SK-N-SH (cell line): ENCODE data around the gene EPHB2. TPM values are rescaled to one million over a fixed set of nuclear protein-coding genes. Genes with fewer than 3 reads are reported as not detected.

Experiments used
- CTCF ChIA-PET: fragments of 300-600, 350-600 bp; formaldehyde crosslinking; extraction: SDS; loops from one replicate; lab custom pipeline; 2021; lab: Yijun Ruan, JAX
- POLR2A ChIA-PET: fragments of 350-600 bp; sonication (Branson Sonifier 250); formaldehyde crosslinking; extraction: SDS; loops from one replicate; lab custom pipeline; 2020; ENCODE audit warnings: antibody characterized with exemption, inconsistent platforms; lab: Yijun Ruan, JAX
- DNase-seq: peaks from one replicate; pipeline ENCODE4 v3.0.0; 2012
- H2AFZ ChIP-seq: fragments of 200-600 bp; sonication (generic); 2 replicates; pipeline ENCODE4 v1.8.1; 2016; ENCODE audit warnings: antibody characterized with exemption, mild to moderate bottlenecking, low read depth
- H3F3A ChIP-seq: fragments of 200-600 bp; sonication (generic); replicated peaks from 2 replicates; pipeline ENCODE3; 2016; ENCODE audit warnings: antibody characterized with exemption, mild to moderate bottlenecking; ENCODE audit not compliant: insufficient read depth
- H3K27ac ChIP-seq, 2 experiments: fragments of 200-500 bp in 1 of 2; fragments of 200-600 bp in 1 of 2; sonication (Bioruptor generic) in 1 of 2; sonication (generic), shearing (Covaris generic) in 1 of 2; 2 replicates each; pipeline versions ENCODE4 v1.5.1 to v1.6.1; 2014 to 2016; ENCODE audit warnings: low read depth in 2 of 2, inconsistent platforms in 1 of 2, low read length in 1 of 2, mild to moderate bottlenecking in 1 of 2, mixed read lengths in 1 of 2
- H3K27me3 ChIP-seq: fragments of 200-600 bp; sonication (generic), shearing (Covaris generic); 2 replicates; pipeline ENCODE4 v1.6.1; 2016; ENCODE audit warnings: mixed run types; ENCODE audit not compliant: insufficient read depth
- H3K36me3 ChIP-seq, 2 experiments: fragments of 200-500 bp in 1 of 2; fragments of 200-600 bp in 1 of 2; sonication (Bioruptor generic) in 1 of 2; sonication (generic) in 1 of 2; replicated peaks in 1 of 2; 2 replicates each; pipeline versions ENCODE3 to v1.5.1; 2014 to 2016; ENCODE audit warnings: low read length in 1 of 2, mild to moderate bottlenecking in 1 of 2; ENCODE audit not compliant: insufficient read depth in 2 of 2, control insufficient read depth in 1 of 2
- H3K4me1 ChIP-seq, 2 experiments: fragments of 200-500 bp in 1 of 2; fragments of 200-600 bp in 1 of 2; sonication (Bioruptor generic) in 1 of 2; sonication (generic), shearing (Covaris generic) in 1 of 2; 2 replicates each; pipeline versions ENCODE4 v1.5.1 to v1.6.1; 2014 to 2016; ENCODE audit warnings: low read depth in 1 of 2, low read length in 1 of 2, mixed run types in 1 of 2; ENCODE audit not compliant: insufficient read depth in 2 of 2, control insufficient read depth in 1 of 2
- H3K4me2 ChIP-seq: fragments of 200-600 bp; sonication (generic), shearing (Covaris generic); 2 replicates; pipeline ENCODE4 v1.6.1; 2017; ENCODE audit warnings: mixed run types
- H3K4me3 ChIP-seq, 2 experiments: fragments of 200-500 bp in 1 of 2; fragments of 200-600 bp in 1 of 2; sonication (Bioruptor generic) in 1 of 2; sonication (generic), shearing (Covaris generic) in 1 of 2; 2 replicates each; pipeline versions ENCODE4 v1.5.1 to v1.8.1; 2014 to 2016; ENCODE audit warnings: low read depth in 2 of 2, inconsistent platforms in 1 of 2, low read length in 1 of 2, mild to moderate bottlenecking in 1 of 2, mixed read lengths in 1 of 2, moderate library complexity in 1 of 2
- H3K79me2 ChIP-seq: fragments of 200-600 bp; sonication (generic); 2 replicates; pipeline ENCODE4 v1.8.1; 2017; ENCODE audit warnings: mild to moderate bottlenecking; ENCODE audit not compliant: insufficient read depth
- H3K9ac ChIP-seq: fragments of 200-600 bp; sonication (generic); 2 replicates; pipeline ENCODE4 v1.6.1; 2017; ENCODE audit warnings: mixed run types
- H3K9me2 ChIP-seq: fragments of 200-600 bp; sonication (generic); 2 replicates; pipeline ENCODE4 v1.6.1; 2017; ENCODE audit warnings: mixed run types
- H3K9me3 ChIP-seq: fragments of 200-600 bp; sonication (generic); 2 replicates; pipeline ENCODE4 v1.6.1; 2017; ENCODE audit warnings: mixed run types, mild to moderate bottlenecking, moderate library complexity
- H4K20me1 ChIP-seq: fragments of 200-600 bp; sonication (generic); 2 replicates; pipeline ENCODE4 v1.6.1; 2017; ENCODE audit warnings: mild to moderate bottlenecking, mixed run types; ENCODE audit not compliant: insufficient read depth
- EZH2phosphoT487 ChIP-seq: fragments of 200-600 bp; sonication (generic); IDR thresholded peaks from 2 replicates; pipeline ENCODE4 v1.6.1; 2017; ENCODE audit warnings: low read depth, mixed run types, mild to moderate bottlenecking, antibody characterized with exemption, moderate library complexity, borderline replicate concordance
- FOSL2 ChIP-seq: IDR thresholded peaks from 2 replicates; pipeline ENCODE4 v1.4.0; 2012; ENCODE audit warnings: low read depth, mild to moderate bottlenecking, moderate library complexity, borderline replicate concordance
- GABPA ChIP-seq: IDR thresholded peaks from 2 replicates; pipeline ENCODE4 v1.4.0; 2012; ENCODE audit warnings: low read depth, mild to moderate bottlenecking
- GATA2 ChIP-seq: sonication (generic); formaldehyde crosslinking; IDR thresholded peaks from 2 replicates; pipeline ENCODE4 v1.5.0; 2020; ENCODE audit warnings: mild to moderate bottlenecking, missing genetic modification reagents
- JUND ChIP-seq: IDR thresholded peaks from 2 replicates; pipeline ENCODE4 v1.4.0; 2012
- MXI1 ChIP-seq: IDR thresholded peaks from 2 replicates; pipeline ENCODE4 v1.6.1; 2012; ENCODE audit warnings: mild to moderate bottlenecking, low read depth, low read length, improper control_type of control experiment
- POLR2AphosphoS5 ChIP-seq: IDR thresholded peaks from 2 replicates; pipeline ENCODE4 v1.6.1; 2012; ENCODE audit warnings: low read depth, low read length
- RAD21 ChIP-seq: IDR thresholded peaks from 2 replicates; pipeline ENCODE4 v1.6.1; 2012; ENCODE audit warnings: mild to moderate bottlenecking, low read length
- RFX5 ChIP-seq: IDR thresholded peaks from 2 replicates; pipeline ENCODE4 v1.6.1; 2012; ENCODE audit warnings: mild to moderate bottlenecking, improper control_type of control experiment, low read length
- RXRA ChIP-seq: IDR thresholded peaks from 2 replicates; pipeline ENCODE4 v1.4.0; 2012; ENCODE audit warnings: low read depth, mild to moderate bottlenecking, borderline replicate concordance
- SIN3A ChIP-seq: IDR thresholded peaks from 2 replicates; pipeline ENCODE4 v1.6.1; 2012; ENCODE audit warnings: low read depth, mild to moderate bottlenecking, low read length, moderate library complexity, borderline replicate concordance
- SMC3 ChIP-seq: IDR thresholded peaks from 2 replicates; pipeline ENCODE4 v1.6.1; 2012; ENCODE audit warnings: low read depth, low read length, improper control_type of control experiment
- TCF12 ChIP-seq: IDR thresholded peaks from 2 replicates; pipeline ENCODE4 v1.4.0; 2012
- TEAD4 ChIP-seq: IDR thresholded peaks from 2 replicates; pipeline ENCODE4 v1.4.0; 2012; ENCODE audit warnings: mild to moderate bottlenecking, borderline replicate concordance; ENCODE audit not compliant: insufficient read depth
- WGBS: methylation state at CpG from one replicate; pipeline ENCODE4 v1.1.6; 2017; ENCODE audit warnings: low lambda C conversion rate; 5-methylcytosine and 5-hydroxymethylcytosine counted together
- polyA plus RNA-seq, 3 experiments: library from polyadenylated mRNA; depleted of rRNA; stranded (reverse); fragments of >200 nt; gene quantifications; 2 replicates each; pipeline ENCODE4 v1.2.3, GENCODE V29; 2012
- TF ChIP-seq, protein P1 (sequence below): IDR thresholded peaks from 2 replicates; pipeline ENCODE4 v1.4.0; 2012; ENCODE audit warnings: low read depth, borderline replicate concordance
- TF ChIP-seq, protein P2 (sequence below): fragments of 200-600 bp; sonication (generic); IDR thresholded peaks from 2 replicates; pipeline ENCODE4 v1.6.1; 2017; ENCODE audit warnings: antibody characterized with exemption, mild to moderate bottlenecking, moderate library complexity
- TF ChIP-seq, protein P3 (sequence below): IDR thresholded peaks from 2 replicates; pipeline ENCODE4 v1.4.0; 2012; ENCODE audit warnings: low read depth
- TF ChIP-seq, protein P4 (sequence below): fragments of 150-350 bp; IDR thresholded peaks from 2 replicates; pipeline ENCODE4 v1.6.1; 2017; ENCODE audit warnings: antibody characterized with exemption, low read length, low read depth, borderline replicate concordance
- TF ChIP-seq, protein P5 (sequence below): fragments of 150-350 bp; IDR thresholded peaks from 2 replicates; pipeline ENCODE4 v1.6.1; 2016; ENCODE audit warnings: mild to moderate bottlenecking, low read depth, low read length

EPHB2 gene
- polyA plus RNA-seq, 1 of the 3 experiments (the other 2 are of a cell fraction) = 25.2 TPM

DNA sequence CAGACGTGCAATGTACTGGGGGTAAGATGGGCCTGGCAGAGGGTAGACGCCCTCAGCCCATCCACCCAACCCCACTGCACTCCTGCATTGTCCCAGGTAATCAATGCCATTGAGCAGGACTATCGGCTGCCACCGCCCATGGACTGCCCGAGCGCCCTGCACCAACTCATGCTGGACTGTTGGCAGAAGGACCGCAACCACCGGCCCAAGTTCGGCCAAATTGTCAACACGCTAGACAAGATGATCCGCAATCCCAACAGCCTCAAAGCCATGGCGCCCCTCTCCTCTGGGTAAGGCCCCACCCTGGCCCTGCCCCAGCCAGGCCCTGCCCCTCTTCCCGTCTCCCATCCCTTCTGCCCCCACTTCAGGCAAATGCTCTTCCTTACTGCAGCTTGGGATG lies 199.6 kb downstream of the EPHB2 start:
- no peaks in the 10 kb centered on the region for H3K27me3 ChIP-seq
- no peak overlapping the region for H3K4me2 ChIP-seq
- no peak overlapping the region for H3K27ac ChIP-seq
- no peaks in the 10 kb centered on the region for H3K9me3 ChIP-seq
- CTCF ChIA-PET = interaction anchor here (0.7 to 1.3 kb wide), 4 partner anchors 49 to 267 kb away, joined by 3 to 5 read pairs (median 3); no protein-coding TSS in a partner anchor
- no peak overlapping the region for H2AFZ ChIP-seq
- POLR2A ChIA-PET = no interaction called here
- H4K20me1 ChIP-seq = no peaks in the 10 kb centered on the region
- 87% methylated on average over 7 of the region's 13 CpGs for WGBS
- no peak overlapping the region for H3K9ac ChIP-seq
- H3F3A ChIP-seq = no peaks in the 10 kb centered on the region
- TF ChIP-seq JUND (no peak), POLR2AphosphoS5 (no peak)
- H3K79me2 ChIP-seq = no peaks in the 10 kb centered on the region
- peaks cover 7 to 30% of the 10 kb centered on the region in 2 experiments for H3K36me3 ChIP-seq
- DNase-seq = no peak
- no peak overlapping the region for H3K4me3 ChIP-seq
- H3K4me1 ChIP-seq = peaks cover 0 to 6% of the 10 kb centered on the region in 2 experiments; a peak in 1 of 4 replicates
- no peaks in the 10 kb centered on the region for H3K9me2 ChIP-seq

DNA sequence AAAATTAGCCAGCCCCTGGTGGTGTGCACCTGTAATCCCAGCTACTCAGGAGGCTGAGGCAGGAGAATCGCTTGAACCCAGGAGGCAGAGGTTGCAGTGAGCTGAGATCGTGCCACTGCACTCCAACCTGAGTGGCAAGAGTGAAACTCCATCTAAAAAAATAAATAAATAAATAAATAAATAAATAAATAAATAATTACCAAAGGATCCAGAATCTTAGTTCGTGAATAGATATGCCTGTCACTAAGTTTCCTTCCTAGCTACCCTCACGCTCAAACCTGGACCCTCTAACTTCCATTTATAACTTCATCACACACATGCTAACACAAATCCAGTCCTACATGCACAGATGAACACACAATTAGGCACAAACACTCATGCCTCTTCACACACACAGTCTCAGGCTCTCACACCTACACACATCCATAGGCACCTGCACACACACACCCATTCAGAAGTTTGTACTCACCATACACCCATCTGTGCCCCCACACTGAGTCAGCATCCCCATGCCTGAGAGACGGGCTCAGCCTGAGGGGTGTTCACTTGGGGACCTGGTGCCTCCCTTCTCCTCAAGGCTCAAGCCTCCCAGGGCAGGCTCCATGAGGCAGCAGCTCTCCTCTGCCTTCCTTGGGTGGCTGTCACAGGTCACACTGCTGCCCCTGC lies 200.5 kb downstream of the EPHB2 start:
- POLR2A ChIA-PET = no interaction called here
- Histone ChIP-seq H3K4me2 (no peak overlapping the region), H3K79me2 (no peaks in the 10 kb centered on the region), H3K27me3 (no peaks in the 10 kb centered on the region), H3K4me1 (peaks cover 0 to 6% of the 10 kb centered on the region in 2 experiments; a peak in 1 of 4 replicates), H3K9me2 (no peaks in the 10 kb centered on the region), H2AFZ (no peak overlapping the region), H3K9ac (no peak overlapping the region), H3K36me3 (peaks cover 7 to 26% of the 10 kb centered on the region in 2 experiments), H3F3A (no peaks in the 10 kb centered on the region), H3K27ac (no peak overlapping the region), H3K4me3 (no peak overlapping the region), H3K9me3 (no peaks in the 10 kb centered on the region), H4K20me1 (no peaks in the 10 kb centered on the region)
- CTCF ChIA-PET = interaction anchor here (0.7 to 1.9 kb wide), 5 partner anchors 10 to 245 kb away, joined by 3 to 7 read pairs (median 3); no protein-coding TSS in a partner anchor
- DNase-seq = no peak
- 95% methylated on average over 5 of the region's 5 CpGs for WGBS
- TF ChIP-seq SMC3 = no peak
- TF ChIP-seq, protein P1, sequence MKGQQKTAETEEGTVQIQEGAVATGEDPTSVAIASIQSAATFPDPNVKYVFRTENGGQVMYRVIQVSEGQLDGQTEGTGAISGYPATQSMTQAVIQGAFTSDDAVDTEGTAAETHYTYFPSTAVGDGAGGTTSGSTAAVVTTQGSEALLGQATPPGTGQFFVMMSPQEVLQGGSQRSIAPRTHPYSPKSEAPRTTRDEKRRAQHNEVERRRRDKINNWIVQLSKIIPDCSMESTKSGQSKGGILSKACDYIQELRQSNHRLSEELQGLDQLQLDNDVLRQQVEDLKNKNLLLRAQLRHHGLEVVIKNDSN = no peak
- no peak for TF ChIP-seq TEAD4
- TF ChIP-seq EZH2phosphoT487 = no peak
- no peak for TF ChIP-seq RXRA
- no peak for TF ChIP-seq SIN3A
- TF ChIP-seq, protein P2, sequence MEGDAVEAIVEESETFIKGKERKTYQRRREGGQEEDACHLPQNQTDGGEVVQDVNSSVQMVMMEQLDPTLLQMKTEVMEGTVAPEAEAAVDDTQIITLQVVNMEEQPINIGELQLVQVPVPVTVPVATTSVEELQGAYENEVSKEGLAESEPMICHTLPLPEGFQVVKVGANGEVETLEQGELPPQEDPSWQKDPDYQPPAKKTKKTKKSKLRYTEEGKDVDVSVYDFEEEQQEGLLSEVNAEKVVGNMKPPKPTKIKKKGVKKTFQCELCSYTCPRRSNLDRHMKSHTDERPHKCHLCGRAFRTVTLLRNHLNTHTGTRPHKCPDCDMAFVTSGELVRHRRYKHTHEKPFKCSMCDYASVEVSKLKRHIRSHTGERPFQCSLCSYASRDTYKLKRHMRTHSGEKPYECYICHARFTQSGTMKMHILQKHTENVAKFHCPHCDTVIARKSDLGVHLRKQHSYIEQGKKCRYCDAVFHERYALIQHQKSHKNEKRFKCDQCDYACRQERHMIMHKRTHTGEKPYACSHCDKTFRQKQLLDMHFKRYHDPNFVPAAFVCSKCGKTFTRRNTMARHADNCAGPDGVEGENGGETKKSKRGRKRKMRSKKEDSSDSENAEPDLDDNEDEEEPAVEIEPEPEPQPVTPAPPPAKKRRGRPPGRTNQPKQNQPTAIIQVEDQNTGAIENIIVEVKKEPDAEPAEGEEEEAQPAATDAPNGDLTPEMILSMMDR = no peak; the same call in 1 of the 2 replicates
- TF ChIP-seq, protein P3, sequence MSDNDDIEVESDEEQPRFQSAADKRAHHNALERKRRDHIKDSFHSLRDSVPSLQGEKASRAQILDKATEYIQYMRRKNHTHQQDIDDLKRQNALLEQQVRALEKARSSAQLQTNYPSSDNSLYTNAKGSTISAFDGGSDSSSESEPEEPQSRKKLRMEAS = no peak
- no peak for TF ChIP-seq MXI1
- TF ChIP-seq, protein P4, sequence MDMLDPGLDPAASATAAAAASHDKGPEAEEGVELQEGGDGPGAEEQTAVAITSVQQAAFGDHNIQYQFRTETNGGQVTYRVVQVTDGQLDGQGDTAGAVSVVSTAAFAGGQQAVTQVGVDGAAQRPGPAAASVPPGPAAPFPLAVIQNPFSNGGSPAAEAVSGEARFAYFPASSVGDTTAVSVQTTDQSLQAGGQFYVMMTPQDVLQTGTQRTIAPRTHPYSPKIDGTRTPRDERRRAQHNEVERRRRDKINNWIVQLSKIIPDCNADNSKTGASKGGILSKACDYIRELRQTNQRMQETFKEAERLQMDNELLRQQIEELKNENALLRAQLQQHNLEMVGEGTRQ = no peak
- TF ChIP-seq, protein P5, sequence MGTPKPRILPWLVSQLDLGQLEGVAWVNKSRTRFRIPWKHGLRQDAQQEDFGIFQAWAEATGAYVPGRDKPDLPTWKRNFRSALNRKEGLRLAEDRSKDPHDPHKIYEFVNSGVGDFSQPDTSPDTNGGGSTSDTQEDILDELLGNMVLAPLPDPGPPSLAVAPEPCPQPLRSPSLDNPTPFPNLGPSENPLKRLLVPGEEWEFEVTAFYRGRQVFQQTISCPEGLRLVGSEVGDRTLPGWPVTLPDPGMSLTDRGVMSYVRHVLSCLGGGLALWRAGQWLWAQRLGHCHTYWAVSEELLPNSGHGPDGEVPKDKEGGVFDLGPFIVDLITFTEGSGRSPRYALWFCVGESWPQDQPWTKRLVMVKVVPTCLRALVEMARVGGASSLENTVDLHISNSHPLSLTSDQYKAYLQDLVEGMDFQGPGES = no peak
- TF ChIP-seq TCF12 = no peak
- no peak for TF ChIP-seq GATA2 (CRISPR knock-in tag)
- no peak for TF ChIP-seq GABPA
- no peak for TF ChIP-seq RAD21
- TF ChIP-seq FOSL2 = no peak
- no peak for TF ChIP-seq RFX5
